Panc1 (cell line): ENCODE results near the gene MUC5B. TPM values are rescaled to one million over a fixed set of nuclear protein-coding genes. Genes with fewer than 3 reads are reported as not detected.

Source experiments
- ATAC-seq: fragments of 200-7000 bp; cut with Tn5 transposase; 2 replicates; pipeline ENCODE4 v1.9.1; 2020; ENCODE audit warnings: mild to moderate bottlenecking, moderate library complexity
- BruUV-seq: library from RNA; stranded (reverse); fragments of 400-500 nt; replicated peaks from 2 replicates; lab custom pipeline; 2021; lab: Mats Ljungman, UMichigan
- CTCF ChIA-PET: fragments of 300-600 bp; sonication (Branson Sonifier 250); formaldehyde crosslinking; loops from one replicate; lab custom pipeline; 2022; ENCODE audit warnings: antibody characterized with exemption; lab: Charles Lee
- POLR2A ChIA-PET: fragments of 300-600 bp; sonication (Branson Sonifier 250); formaldehyde crosslinking; loops from one replicate; lab custom pipeline; 2022; ENCODE audit warnings: antibody characterized with exemption; lab: Charles Lee
- DNase-seq: peaks from one replicate; pipeline ENCODE4 v3.0.0-alpha.2; 2010; ENCODE audit warnings: low read depth, low spot score
- H3K27ac ChIP-seq: 2 replicates; pipeline ENCODE4 v1.5.1; 2011; ENCODE audit warnings: mild to moderate bottlenecking, low read length, inconsistent platforms
- H3K27me3 ChIP-seq: fragments of 200-500 bp; sonication (Bioruptor generic); 2 replicates; pipeline ENCODE4 v1.6.0; 2014; ENCODE audit warnings: low read length, inconsistent platforms; ENCODE audit not compliant: control insufficient read depth, insufficient read depth
- H3K36me3 ChIP-seq: fragments of 200-500 bp; sonication (Bioruptor generic); 2 replicates; pipeline ENCODE4 v1.5.1; 2014; ENCODE audit warnings: inconsistent platforms, mild to moderate bottlenecking, low read length, moderate library complexity; ENCODE audit not compliant: control insufficient read depth, insufficient read depth
- H3K4me1 ChIP-seq: 2 replicates; pipeline ENCODE4 v1.5.1; 2011; ENCODE audit warnings: inconsistent platforms, mild to moderate bottlenecking, low read length, moderate library complexity; ENCODE audit not compliant: control insufficient read depth, insufficient read depth
- H3K4me3 ChIP-seq, 2 experiments: 2 replicates each; pipeline ENCODE4 v1.5.1; 2011 to 2012; ENCODE audit warnings: low read depth in 2 of 2, low read length in 2 of 2, mild to moderate bottlenecking in 2 of 2, inconsistent platforms in 1 of 2, moderate library complexity in 1 of 2
- H3K9me3 ChIP-seq: fragments of 200-500 bp; sonication (Bioruptor generic); 2 replicates; pipeline ENCODE4 v1.5.1; 2014; ENCODE audit warnings: low read depth, mild to moderate bottlenecking, inconsistent platforms, low read length, moderate library complexity; ENCODE audit not compliant: control insufficient read depth, insufficient read depth
- CTCF ChIP-seq: fragments of 450-650 bp; IDR thresholded peaks from 2 replicates; pipeline ENCODE4 v1.5.1; 2017; ENCODE audit warnings: mild to moderate bottlenecking
- POLR2AphosphoS5 ChIP-seq: IDR thresholded peaks from 2 replicates; pipeline ENCODE4 v1.6.1; 2012; ENCODE audit warnings: mild to moderate bottlenecking, low read depth, low read length, moderate library complexity
- REST ChIP-seq, 2 experiments: IDR thresholded peaks; 2 replicates each; pipeline ENCODE4 v1.6.1; 2011 to 2012; ENCODE audit warnings: low read depth in 2 of 2, control low read depth in 1 of 2, low read length in 1 of 2, mild to moderate bottlenecking in 1 of 2, moderate library complexity in 1 of 2; ENCODE audit not compliant: insufficient read depth in 1 of 2
- SIN3A ChIP-seq: IDR thresholded peaks from 2 replicates; pipeline ENCODE4 v1.6.1; 2012; ENCODE audit warnings: low read depth, mild to moderate bottlenecking, low read length, moderate library complexity, borderline replicate concordance; ENCODE audit not compliant: insufficient read depth
- TCF7L2 ChIP-seq: IDR thresholded peaks from 2 replicates; pipeline ENCODE4 v1.6.1; 2011; ENCODE audit warnings: mild to moderate bottlenecking, low read depth, low read length, inconsistent platforms
- in situ Hi-C: cut with HindIII; loops from 2 replicates; pipeline ENCODE4 v1.10.0; 2016; ENCODE audit warnings: low sequenced_read_pairs, low pct_unique_long_range_greater_than_20kb
- intact Hi-C: fragments of 100-400 bp; cut with micrococcal nuclease; formaldehyde crosslinking; loops from one replicate; pipeline ENCODE4 v1.10.0; 2022; ENCODE audit not compliant: unreplicated experiment
- total RNA-seq: library from RNA; stranded (reverse); gene quantifications from one replicate; pipeline ENCODE4 v1.2.1, GENCODE V29; 2021; ENCODE audit not compliant: unreplicated experiment

The MUC5B gene
- total RNA-seq, 1 experiment from 2014 or later: 1.2 TPM

- Histone ChIP-seq H3K4me3 (no peak overlapping the region), H3K36me3 (peaks cover 7% of the 10 kb centered on the region), H3K27me3 (no peaks in the 10 kb centered on the region), H3K9me3 (no peaks in the 10 kb centered on the region), H3K4me1 (no peaks in the 10 kb centered on the region), H3K27ac (no peak overlapping the region)
- intact Hi-C loops: no loop called here
- no TSS peak for BruUV-seq
- POLR2A ChIA-PET: no interaction called here
- ATAC-seq: no peak
- CTCF ChIA-PET: no interaction called here
- in situ Hi-C loops: no loop called here
- DNase-seq: no peak
- no peak for TF ChIP-seq CTCF
- no peak for TF ChIP-seq TCF7L2
- no peak for TF ChIP-seq SIN3A
- TF ChIP-seq REST (IDR thresholded peaks at IDR 0.05; ENCODE audit: insufficient read depth in 1 of 2, low read depth in 2 of 2, low read length in 1 of 2): no peak
- TF ChIP-seq POLR2AphosphoS5: no peak
Measured at GRCh38 chr11:1276041-1276790, 53.4 kb downstream of the MUC5B start.

DNA sequence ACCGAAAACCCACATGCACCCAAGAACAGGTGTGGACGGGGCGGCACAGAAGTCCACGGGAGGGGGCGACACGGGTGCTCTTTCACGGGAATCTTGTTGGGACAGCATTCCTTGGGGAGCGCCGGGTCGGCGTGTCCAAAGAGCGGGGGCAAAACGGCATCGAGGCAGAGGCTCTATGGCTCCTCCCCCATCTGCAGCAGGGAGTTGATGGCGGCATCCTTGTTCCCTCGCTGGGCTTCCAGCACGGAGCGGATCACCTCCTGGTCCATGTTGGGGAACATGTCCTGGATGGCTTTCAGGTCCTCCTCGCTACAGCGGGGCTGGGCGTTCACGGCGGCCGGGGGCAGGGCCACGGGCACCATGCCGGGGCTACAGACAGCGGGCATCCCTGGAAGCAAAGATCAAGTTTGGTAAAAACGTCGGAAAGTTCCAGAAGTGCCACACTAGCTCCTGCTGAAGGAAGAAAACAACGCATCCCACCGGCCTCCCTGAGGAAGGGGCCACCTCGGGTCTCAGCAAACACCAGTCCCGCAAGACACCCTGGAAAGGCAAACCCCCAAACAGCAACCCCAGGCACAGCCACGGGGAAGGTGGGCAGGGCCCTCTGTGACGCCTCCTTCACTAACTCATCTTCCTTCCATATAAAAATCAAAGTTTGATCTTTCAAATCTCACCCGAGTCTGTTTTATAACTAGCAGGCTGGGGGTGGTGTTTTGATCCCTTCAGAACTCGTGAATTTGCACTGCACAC is 54.2 kb downstream of the MUC5B start:
- Histone ChIP-seq H3K27me3 (no peaks in the 10 kb centered on the region), H3K27ac (no peak overlapping the region), H3K4me1 (no peaks in the 10 kb centered on the region), H3K36me3 (peaks cover 7% of the 10 kb centered on the region), H3K9me3 (no peaks in the 10 kb centered on the region), H3K4me3 (no peak overlapping the region)
- no peak for DNase-seq
- no peak for TF ChIP-seq POLR2AphosphoS5
- no peak for TF ChIP-seq TCF7L2
- no peak for TF ChIP-seq REST (IDR thresholded peaks at IDR 0.05; ENCODE audit: insufficient read depth in 1 of 2, low read depth in 2 of 2, low read length in 1 of 2)
- TF ChIP-seq CTCF: no peak
- no peak for TF ChIP-seq SIN3A
- POLR2A ChIA-PET: no interaction called here
- CTCF ChIA-PET: no interaction called here
- intact Hi-C loops: no loop called here
- BruUV-seq: no TSS peak
- ATAC-seq: no peak
- in situ Hi-C loops: no loop called here
